ENCODE measurements around the gene HCFC2. TPM values are rescaled to one million over a fixed set of nuclear protein-coding genes. Genes with fewer than 3 reads are reported as not detected.

HCFC2 gene
- total and polyA plus RNA-seq, 2 of the 4 experiments (the other 2 are of a cell fraction) = 12.0 to 34.2 TPM

DNA sequence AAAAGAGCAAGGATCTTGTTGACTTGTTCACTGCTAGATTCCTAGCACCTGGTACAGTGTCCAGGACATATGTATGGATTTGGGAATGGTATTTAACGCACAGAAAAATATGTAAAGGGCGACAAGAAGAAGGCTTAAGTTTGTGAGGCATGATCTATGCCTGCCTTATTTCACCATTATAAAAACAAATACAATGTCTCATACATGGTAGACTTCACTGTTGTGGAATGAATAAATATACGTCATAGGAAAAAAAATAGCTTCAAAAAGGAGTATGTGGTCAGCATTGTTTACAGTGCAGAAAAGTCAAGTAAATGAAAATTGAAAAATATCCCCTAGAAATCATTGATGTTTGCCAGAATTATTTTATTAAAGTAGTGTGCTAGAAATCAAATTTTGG is 30.0 kb downstream of the HCFC2 start:
- in situ Hi-C loops (cut with MboI; ENCODE audit: low sequenced_read_pairs) = no loop called here
- Histone ChIP-seq H2AK5ac (ENCODE audit: low read depth, low read length) (no peak overlapping the region), H3K4me1 (ENCODE audit: control insufficient read depth, insufficient read depth, low read length) (peaks cover 13% of the 10 kb centered on the region), H3K4me3 (ENCODE audit: insufficient read depth, low read depth, low read length) (no peak overlapping the region), H2BK120ac (ENCODE audit: low read depth, low read length) (peak overlapping the region; percentile 90), H3K23ac (ENCODE audit: low read depth, low read length) (peak overlapping the region; percentile 8; the same call in 1 of the 2 replicates), H2BK15ac (ENCODE audit: low read depth, low read length) (no peak overlapping the region), H4K20me1 (ENCODE audit: insufficient read depth, low read length) (no peaks in the 10 kb centered on the region), H3K9ac (ENCODE audit: low read depth, low read length) (no peak overlapping the region), H3K36me3 (ENCODE audit: control insufficient read depth, insufficient read depth, low read length) (peaks cover 16% of the 10 kb centered on the region), H3K14ac (replicated peaks; ENCODE audit: low read depth, low read length) (no peak overlapping the region), H3K56ac (ENCODE audit: extremely low read depth, insufficient read depth, low read length) (peak overlapping the region; percentile 41; the same call in 1 of the 2 replicates), H4K91ac (ENCODE audit: insufficient read depth, low read depth, low read length) (peak overlapping the region; percentile 29; the same call in 1 of the 2 replicates), H2BK5ac (ENCODE audit: low read depth, low read length, poor library complexity, severe bottlenecking) (peak overlapping the region; percentile 97), H4K5ac (ENCODE audit: low read depth, low read length) (peak overlapping the region; percentile 97; the same call in 1 of the 2 replicates), H3K27ac (ENCODE audit: insufficient read depth, low read length) (peak overlapping the region; percentile 70; the same call in 1 of the 2 replicates), H3K9me1 (ENCODE audit: insufficient read depth, low read length) (peaks cover 6% of the 10 kb centered on the region), H3K4ac (ENCODE audit: low read depth, low read length) (peak overlapping the region; percentile 63; the same call in 1 of the 2 replicates), H3K9me3 (ENCODE audit: control insufficient read depth, insufficient read depth, low read length) (no peaks in the 10 kb centered on the region), H3K27me3 (ENCODE audit: control insufficient read depth, insufficient read depth, low read length) (no peaks in the 10 kb centered on the region), H2AK9ac (replicated peaks; ENCODE audit: low read depth, low read length, poor library complexity) (no peak overlapping the region), H3K18ac (ENCODE audit: low read depth, low read length) (peak overlapping the region; percentile 100), H3K4me2 (ENCODE audit: low read depth, low read length) (peak overlapping the region; percentile 93; the same call in 1 of the 2 replicates), H3K79me1 (ENCODE audit: low read depth in 1 of 2, low read length in 2 of 2) (peaks cover 5 to 25% of the 10 kb centered on the region in 2 experiments), H2BK20ac (ENCODE audit: low read depth, low read length) (peak overlapping the region; percentile 92), H2AFZ (replicated peaks; ENCODE audit: low read length, poor library complexity) (no peak overlapping the region), H4K8ac (ENCODE audit: low read depth in 2 of 2, low read length in 2 of 2) (peak overlapping the region; percentile 62 to 88; a peak in 3 of 4 replicates)
- BruUV-seq (replicated peaks) = no TSS peak
- POLR2A ChIA-PET (ENCODE audit: unreplicated experiment) = no interaction called here
- no CpG with 5 or more reads among the region's 3 CpGs for WGBS, 2 experiments (ENCODE audit: extremely low coverage in 2 of 2, insufficient read length in 1 of 2)
- CTCF ChIA-PET = interaction anchor here (1.0 kb wide), 1 partner anchor 15 kb away, joined by 7 read pairs; no protein-coding TSS in a partner anchor
- TF ChIP-seq CEBPB (IDR thresholded peaks at IDR 0.05; ENCODE audit: low read depth, low read length) = peak; percentile 75
- 0 out of 2 replicates have a peak, but pooled peaks have one; percentile 25 for TF ChIP-seq FOS (IDR thresholded peaks at IDR 0.05; ENCODE audit: low read depth, low read length)
- no peak for TF ChIP-seq MAZ (IDR thresholded peaks at IDR 0.05; ENCODE audit: borderline replicate concordance, low read depth, low read length)
- TF ChIP-seq NFE2L2 (IDR thresholded peaks at IDR 0.05; ENCODE audit: low read depth, low read length) = no peak
- TF ChIP-seq CHD1 (IDR thresholded peaks at IDR 0.05; ENCODE audit: low read depth, low read length) = no peak
- no peak for TF ChIP-seq MAFK (IDR thresholded peaks at IDR 0.05; ENCODE audit: low read depth, low read length)
- no peak for TF ChIP-seq BHLHE40 (IDR thresholded peaks at IDR 0.05; ENCODE audit: low read depth, low read length)
- TF ChIP-seq MXI1 (IDR thresholded peaks at IDR 0.05; ENCODE audit: borderline replicate concordance, low read depth, low read length) = no peak
- no peak for TF ChIP-seq RCOR1 (IDR thresholded peaks at IDR 0.05; ENCODE audit: insufficient replicate concordance, low read length)
- TF ChIP-seq, protein P1, sequence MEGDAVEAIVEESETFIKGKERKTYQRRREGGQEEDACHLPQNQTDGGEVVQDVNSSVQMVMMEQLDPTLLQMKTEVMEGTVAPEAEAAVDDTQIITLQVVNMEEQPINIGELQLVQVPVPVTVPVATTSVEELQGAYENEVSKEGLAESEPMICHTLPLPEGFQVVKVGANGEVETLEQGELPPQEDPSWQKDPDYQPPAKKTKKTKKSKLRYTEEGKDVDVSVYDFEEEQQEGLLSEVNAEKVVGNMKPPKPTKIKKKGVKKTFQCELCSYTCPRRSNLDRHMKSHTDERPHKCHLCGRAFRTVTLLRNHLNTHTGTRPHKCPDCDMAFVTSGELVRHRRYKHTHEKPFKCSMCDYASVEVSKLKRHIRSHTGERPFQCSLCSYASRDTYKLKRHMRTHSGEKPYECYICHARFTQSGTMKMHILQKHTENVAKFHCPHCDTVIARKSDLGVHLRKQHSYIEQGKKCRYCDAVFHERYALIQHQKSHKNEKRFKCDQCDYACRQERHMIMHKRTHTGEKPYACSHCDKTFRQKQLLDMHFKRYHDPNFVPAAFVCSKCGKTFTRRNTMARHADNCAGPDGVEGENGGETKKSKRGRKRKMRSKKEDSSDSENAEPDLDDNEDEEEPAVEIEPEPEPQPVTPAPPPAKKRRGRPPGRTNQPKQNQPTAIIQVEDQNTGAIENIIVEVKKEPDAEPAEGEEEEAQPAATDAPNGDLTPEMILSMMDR (conservative IDR thresholded peaks at IDR 0.05; ENCODE audit: low read depth, low read length) = no peak
- dilution Hi-C loops (cut with HindIII; ENCODE audit: low sequenced_read_pairs, unreplicated experiment) = no loop called here
- peak; percentile 89 for ATAC-seq (ENCODE audit: low read depth)
- intact Hi-C loops (cut with micrococcal nuclease) = no loop called here
- DNase-seq = peak; percentile 88

Data from IMR-90 (cell line).